Measurements from ENCODE around the gene PFKFB2.

The PFKFB2 gene

GRCh38 chr1:207072233-207072632, 19.2 kb downstream of the PFKFB2 start:
- no peak for DNase-seq (ENCODE audit: insufficient read length)
- TF ChIP-seq POLR2AphosphoS5 (IDR thresholded peaks at IDR 0.05; ENCODE audit: low read depth, low read length) = no peak
- TF ChIP-seq POLR2A (IDR thresholded peaks at IDR 0.05; ENCODE audit: low read depth, low read length) = no peak
- no peak for TF ChIP-seq TAF1 (IDR thresholded peaks at IDR 0.05; ENCODE audit: borderline replicate concordance, low read depth, low read length)
- FAIRE-seq = no peak

GRCh38 chr1:207073906-207074820, 21.1 kb downstream of the PFKFB2 start:
- no peak for TF ChIP-seq POLR2A (IDR thresholded peaks at IDR 0.05; ENCODE audit: low read depth, low read length)
- TF ChIP-seq POLR2AphosphoS5 (IDR thresholded peaks at IDR 0.05; ENCODE audit: low read depth, low read length) = no peak
- no peak for TF ChIP-seq TAF1 (IDR thresholded peaks at IDR 0.05; ENCODE audit: borderline replicate concordance, low read depth, low read length)
- FAIRE-seq = no peak
- DNase-seq (ENCODE audit: insufficient read length) = no peak

- no peak for TF ChIP-seq POLR2AphosphoS5 (IDR thresholded peaks at IDR 0.05; ENCODE audit: low read depth, low read length)
- no peak for TF ChIP-seq TAF1 (IDR thresholded peaks at IDR 0.05; ENCODE audit: borderline replicate concordance, low read depth, low read length)
- TF ChIP-seq POLR2A (IDR thresholded peaks at IDR 0.05; ENCODE audit: low read depth, low read length) = no peak
- DNase-seq (ENCODE audit: insufficient read length) (no peak), FAIRE-seq (no peak)
These were observed 23.3 kb downstream of the PFKFB2 start for GRCh38 chr1:207076181-207076955.

- FAIRE-seq (no peak), DNase-seq (ENCODE audit: insufficient read length) (no peak)
- TF ChIP-seq POLR2AphosphoS5 (IDR thresholded peaks at IDR 0.05; ENCODE audit: low read depth, low read length) = no peak
- TF ChIP-seq TAF1 (IDR thresholded peaks at IDR 0.05; ENCODE audit: borderline replicate concordance, low read depth, low read length) = no peak
- TF ChIP-seq POLR2A (IDR thresholded peaks at IDR 0.05; ENCODE audit: low read depth, low read length) = no peak
These were observed 23.9 kb downstream of the PFKFB2 start for GRCh38 chr1:207077012-207077411.

GRCh38 chr1:207077470-207078377, 24.6 kb downstream of the PFKFB2 start:
- FAIRE-seq (peak; percentile 93), DNase-seq (ENCODE audit: insufficient read length) (no peak)
- TF ChIP-seq POLR2AphosphoS5 (IDR thresholded peaks at IDR 0.05; ENCODE audit: low read depth, low read length) (no peak), POLR2A (IDR thresholded peaks at IDR 0.05; ENCODE audit: low read depth, low read length) (no peak), TAF1 (IDR thresholded peaks at IDR 0.05; ENCODE audit: borderline replicate concordance, low read depth, low read length) (no peak)

- FAIRE-seq (no peak), DNase-seq (ENCODE audit: insufficient read length) (no peak)
- no peak for TF ChIP-seq POLR2AphosphoS5 (IDR thresholded peaks at IDR 0.05; ENCODE audit: low read depth, low read length)
- no peak for TF ChIP-seq POLR2A (IDR thresholded peaks at IDR 0.05; ENCODE audit: low read depth, low read length)
- TF ChIP-seq TAF1 (IDR thresholded peaks at IDR 0.05; ENCODE audit: borderline replicate concordance, low read depth, low read length) = no peak
These were observed 25.6 kb downstream of the PFKFB2 start for GRCh38 chr1:207078578-207079132.

- DNase-seq (ENCODE audit: insufficient read length) = no peak
- TF ChIP-seq TAF1 (IDR thresholded peaks at IDR 0.05; ENCODE audit: borderline replicate concordance, low read depth, low read length) (no peak), POLR2AphosphoS5 (IDR thresholded peaks at IDR 0.05; ENCODE audit: low read depth, low read length) (no peak), POLR2A (IDR thresholded peaks at IDR 0.05; ENCODE audit: low read depth, low read length) (no peak)
- FAIRE-seq = no peak
These were observed 26.7 kb downstream of the PFKFB2 start for GRCh38 chr1:207079706-207080241.

- DNase-seq (ENCODE audit: insufficient read length) (no peak), FAIRE-seq (no peak)
- TF ChIP-seq POLR2A (IDR thresholded peaks at IDR 0.05; ENCODE audit: low read depth, low read length) (no peak), TAF1 (IDR thresholded peaks at IDR 0.05; ENCODE audit: borderline replicate concordance, low read depth, low read length) (no peak), POLR2AphosphoS5 (IDR thresholded peaks at IDR 0.05; ENCODE audit: low read depth, low read length) (no peak)
These were observed 28.0 kb downstream of the PFKFB2 start for GRCh38 chr1:207081088-207081487.

- TF ChIP-seq POLR2AphosphoS5 (IDR thresholded peaks at IDR 0.05; ENCODE audit: low read depth, low read length) = no peak
- TF ChIP-seq POLR2A (IDR thresholded peaks at IDR 0.05; ENCODE audit: low read depth, low read length) = no peak
- TF ChIP-seq TAF1 (IDR thresholded peaks at IDR 0.05; ENCODE audit: borderline replicate concordance, low read depth, low read length) = no peak
- no peak for DNase-seq (ENCODE audit: insufficient read length)
- no peak for FAIRE-seq
These were observed 28.7 kb downstream of the PFKFB2 start for GRCh38 chr1:207081806-207082205.

GRCh38 chr1:207084232-207084631, 31.2 kb downstream of the PFKFB2 start:
- DNase-seq (ENCODE audit: insufficient read length) (no peak), FAIRE-seq (no peak)
- TF ChIP-seq POLR2A (IDR thresholded peaks at IDR 0.05; ENCODE audit: low read depth, low read length) = no peak
- TF ChIP-seq TAF1 (IDR thresholded peaks at IDR 0.05; ENCODE audit: borderline replicate concordance, low read depth, low read length) = no peak
- TF ChIP-seq POLR2AphosphoS5 (IDR thresholded peaks at IDR 0.05; ENCODE audit: low read depth, low read length) = no peak
